PFSK-1 (cell line): Measurements from ENCODE around the gene HLA-DMB.

Experiments
- POLR2AphosphoS5 ChIP-seq: IDR thresholded peaks from 2 replicates; pipeline ENCODE4 v1.6.1; 2012; ENCODE audit warnings: low read depth, mild to moderate bottlenecking, control low read depth, low read length, moderate library complexity
- REST ChIP-seq, 2 experiments: IDR thresholded peaks; 2 replicates each; pipeline versions ENCODE4 v1.6.1 to v1.8.0; 2011 to 2012; ENCODE audit warnings: low read depth in 2 of 2, low read length in 2 of 2, control low read depth in 1 of 2, inconsistent platforms in 1 of 2, mild to moderate bottlenecking in 1 of 2, moderate library complexity in 1 of 2; ENCODE audit not compliant: insufficient read depth in 1 of 2
- SIN3A ChIP-seq: IDR thresholded peaks from 2 replicates; pipeline ENCODE4 v1.6.1; 2012; ENCODE audit warnings: mild to moderate bottlenecking, low read length, moderate library complexity, borderline replicate concordance; ENCODE audit not compliant: insufficient read depth
- TAF1 ChIP-seq: IDR thresholded peaks from 2 replicates; pipeline ENCODE4 v1.6.1; 2012; ENCODE audit warnings: low read length, control low read depth, borderline replicate concordance; ENCODE audit not compliant: insufficient read depth

GRCh38 chr6:32977272-32977952, 36.6 kb upstream of the HLA-DMB start:
- TF ChIP-seq TAF1 (no peak), POLR2AphosphoS5 (no peak; the same call in none of the 2 replicates), REST (IDR thresholded peaks at IDR 0.05; ENCODE audit: insufficient read depth in 1 of 2, low read depth in 2 of 2, low read length in 2 of 2) (no peak), SIN3A (no peak)
